NT2/D1 (cell line): ENCODE data around the gene ZNF292.
"Not testable (repeated sequence)": the region's sequence is repeated elsewhere in the genome, so short reads cannot be mapped to it uniquely, and the experiment has no call there.

Source experiments
- DNase-seq: peaks from one replicate; pipeline ENCODE4 v3.0.0-alpha.2; 2011; ENCODE audit warnings: low read depth, low spot score
- H3K27me3 ChIP-seq: 2 replicates; pipeline ENCODE4 v1.6.0; 2011; ENCODE audit warnings: mild to moderate bottlenecking; ENCODE audit not compliant: insufficient read length, insufficient read depth
- H3K36me3 ChIP-seq: 2 replicates; pipeline ENCODE4 v1.6.1; 2011; ENCODE audit warnings: mild to moderate bottlenecking, low read length, mixed read lengths; ENCODE audit not compliant: insufficient read depth, insufficient read length
- H3K4me1 ChIP-seq: 2 replicates; pipeline ENCODE4 v1.5.1; 2011; ENCODE audit not compliant: insufficient read depth, insufficient read length
- H3K4me3 ChIP-seq: 2 replicates; pipeline ENCODE4 v1.5.1; 2011; ENCODE audit warnings: low read depth; ENCODE audit not compliant: insufficient read length
- H3K9ac ChIP-seq: 2 replicates; pipeline ENCODE4 v1.6.0; 2011; ENCODE audit warnings: low read depth; ENCODE audit not compliant: insufficient read length
- H3K9me3 ChIP-seq: 2 replicates; pipeline ENCODE4 v1.5.1; 2011; ENCODE audit warnings: mild to moderate bottlenecking, low read length; ENCODE audit not compliant: insufficient read depth
- SUZ12 ChIP-seq: IDR thresholded peaks from 2 replicates; pipeline ENCODE4 v1.6.1; 2011; ENCODE audit not compliant: insufficient read length, insufficient read depth; ENCODE audit errors: extremely low read depth
- YY1 ChIP-seq: IDR thresholded peaks from 2 replicates; pipeline ENCODE4 v1.6.1; 2011; ENCODE audit not compliant: insufficient read length, insufficient read depth
- ZNF274 ChIP-seq: IDR thresholded peaks from 2 replicates; pipeline ENCODE4 v1.6.1; 2011; ENCODE audit warnings: mild to moderate bottlenecking, low read depth, low read length

ZNF292 gene

DNA sequence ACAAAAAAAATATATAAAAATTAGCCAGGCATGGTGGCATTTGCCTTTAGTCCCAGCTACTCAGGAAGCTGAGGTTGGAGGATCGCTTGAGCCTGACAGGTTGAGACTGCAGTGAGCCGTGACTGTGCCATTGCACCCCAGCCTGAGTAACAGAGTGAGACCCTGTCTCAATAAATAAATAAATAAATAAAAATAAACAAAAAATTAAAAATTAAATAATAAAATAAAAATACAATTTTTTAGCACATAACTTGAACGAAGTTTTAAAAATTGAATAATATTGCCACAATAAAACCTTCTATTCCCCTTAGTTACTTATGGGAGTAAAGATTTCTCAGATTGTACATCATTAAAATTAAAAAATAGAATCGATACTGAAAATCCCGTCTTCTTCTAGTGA, 31.3 kb upstream of the ZNF292 start:
- no peak for DNase-seq
- Histone ChIP-seq H3K9me3 (no peaks in the 10 kb centered on the region), H3K4me3 (no peak overlapping the region), H3K27me3 (no peaks in the 10 kb centered on the region), H3K4me1 (no peaks in the 10 kb centered on the region), H3K9ac (no peak overlapping the region), H3K36me3 (no peaks in the 10 kb centered on the region)
- no peak for TF ChIP-seq YY1
- no peak for TF ChIP-seq ZNF274
- no peak for TF ChIP-seq SUZ12

- TF ChIP-seq ZNF274, result no peak
- no peak for TF ChIP-seq YY1
- TF ChIP-seq SUZ12, result no peak
Measured at GRCh38 chr6:87126501-87126900, 28.9 kb upstream of the ZNF292 start.

GRCh38 chr6:87127737-87128136, 27.6 kb upstream of the ZNF292 start:
- TF ChIP-seq YY1, result no peak
- TF ChIP-seq ZNF274, result no peak
- no peak for TF ChIP-seq SUZ12
- H3K9me3 ChIP-seq, result no peaks in the 10 kb centered on the region
- H3K9ac ChIP-seq, result no peak overlapping the region
- no peaks in the 10 kb centered on the region for H3K27me3 ChIP-seq
- H3K4me3 ChIP-seq, result no peak overlapping the region
- DNase-seq, result no peak
- no peaks in the 10 kb centered on the region for H3K4me1 ChIP-seq
- no peaks in the 10 kb centered on the region for H3K36me3 ChIP-seq

More at GRCh38 chr6:87126501-87126900, 28.9 kb upstream of the ZNF292 start:
- Histone ChIP-seq H3K4me1 (no peaks in the 10 kb centered on the region), H3K9me3 (no peaks in the 10 kb centered on the region), H3K27me3 (no peaks in the 10 kb centered on the region), H3K9ac (no peak overlapping the region), H3K36me3 (no peaks in the 10 kb centered on the region), H3K4me3 (no peak overlapping the region)
- DNase-seq, result no peak

GRCh38 chr6:87136963-87137362, 18.4 kb upstream of the ZNF292 start:
- TF ChIP-seq YY1, result no peak
- no peak for TF ChIP-seq ZNF274
- no peak for TF ChIP-seq SUZ12
- no peak overlapping the region for H3K9ac ChIP-seq
- H3K4me1 ChIP-seq, result no peaks in the 10 kb centered on the region
- no peak overlapping the region for H3K4me3 ChIP-seq
- no peaks in the 10 kb centered on the region for H3K27me3 ChIP-seq
- no peaks in the 10 kb centered on the region for H3K36me3 ChIP-seq
- DNase-seq, result no peak
- H3K9me3 ChIP-seq, result peaks cover 9% of the 10 kb centered on the region; the same call in 1 of the 2 replicates

DNA sequence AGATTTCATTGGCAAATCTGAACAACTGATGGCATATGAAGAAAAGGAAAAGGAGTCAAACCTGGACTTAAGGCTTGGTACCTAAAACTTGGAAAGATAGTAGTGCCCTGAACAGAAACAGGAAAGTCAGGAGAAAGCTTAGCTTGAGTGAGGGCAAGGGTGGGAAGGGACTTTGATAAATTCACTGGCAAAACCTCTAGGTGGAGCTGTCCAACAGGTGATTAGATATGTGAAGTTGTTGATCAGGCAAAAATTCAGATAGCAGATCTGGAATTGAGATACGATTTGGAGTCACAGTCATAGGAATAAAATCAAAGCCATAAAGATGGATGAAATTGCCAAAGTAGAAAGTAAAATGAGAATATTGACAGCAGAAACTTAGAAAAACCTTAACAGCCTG, 16.1 kb upstream of the ZNF292 start:
- DNase-seq, result no peak
- TF ChIP-seq SUZ12, result no peak
- TF ChIP-seq YY1, result no peak
- TF ChIP-seq ZNF274, result no peak
- no peaks in the 10 kb centered on the region for H3K36me3 ChIP-seq
- no peak overlapping the region for H3K4me3 ChIP-seq
- H3K9me3 ChIP-seq, result peaks cover 9% of the 10 kb centered on the region; the same call in 1 of the 2 replicates
- H3K27me3 ChIP-seq, result no peaks in the 10 kb centered on the region
- no peaks in the 10 kb centered on the region for H3K4me1 ChIP-seq
- H3K9ac ChIP-seq, result no peak overlapping the region

DNA sequence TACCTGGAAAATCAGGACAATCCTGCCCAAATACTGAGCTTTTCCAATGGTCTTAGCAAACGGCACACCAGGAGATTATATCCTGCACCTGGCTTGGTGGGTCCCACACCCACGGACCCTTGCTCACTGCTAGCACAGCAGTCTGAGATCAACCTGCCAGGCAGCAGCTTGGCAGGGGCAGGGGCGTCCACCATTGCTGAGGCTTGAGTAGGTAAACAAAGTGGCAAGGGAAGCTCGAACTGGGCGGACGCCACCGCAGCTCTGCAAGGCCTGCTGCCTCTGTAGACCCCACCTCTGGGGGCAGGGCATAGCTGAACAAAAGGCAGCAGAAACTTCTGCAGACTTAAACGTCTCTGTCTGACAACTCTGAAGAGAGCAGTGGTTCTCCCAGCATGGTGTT, 15.4 kb upstream of the ZNF292 start:
- H3K27me3 ChIP-seq, H3K9ac ChIP-seq, DNase-seq, H3K4me1 ChIP-seq, H3K4me3 ChIP-seq, H3K9me3 ChIP-seq, H3K36me3 ChIP-seq: not testable (repeated sequence)

GRCh38 chr6:87146363-87146762, 9.0 kb upstream of the ZNF292 start:
- H3K9me3 ChIP-seq, result no peaks in the 10 kb centered on the region
- TF ChIP-seq YY1 (no peak), SUZ12 (no peak), ZNF274 (no peak)
- H3K27me3 ChIP-seq, result no peaks in the 10 kb centered on the region
- H3K4me1 ChIP-seq, result no peaks in the 10 kb centered on the region
- no peak for DNase-seq
- H3K9ac ChIP-seq, result no peak overlapping the region
- no peak overlapping the region for H3K4me3 ChIP-seq
- no peaks in the 10 kb centered on the region for H3K36me3 ChIP-seq

GRCh38 chr6:87150406-87150805, 5.0 kb upstream of the ZNF292 start:
- no peaks in the 10 kb centered on the region for H3K4me1 ChIP-seq
- H3K9me3 ChIP-seq, result no peaks in the 10 kb centered on the region
- no peak overlapping the region for H3K9ac ChIP-seq
- no peak for DNase-seq
- TF ChIP-seq YY1, result no peak
- H3K4me3 ChIP-seq, result no peak overlapping the region
- H3K36me3 ChIP-seq, result no peaks in the 10 kb centered on the region
- H3K27me3 ChIP-seq, result peaks cover 16% of the 10 kb centered on the region
